Measurements from ENCODE around the gene TP53BP2.

The TP53BP2 gene

GRCh38 chr1:223853275-223853674 is 7.5 kb upstream of the TP53BP2 start:
- TF ChIP-seq MYC (IDR thresholded peaks at IDR 0.05; ENCODE audit: low read depth, low read length) = no peak
- TF ChIP-seq CTCF (IDR thresholded peaks at IDR 0.05; ENCODE audit: low read depth, low read length) = no peak
- no peak for TF ChIP-seq MAX (IDR thresholded peaks at IDR 0.05; ENCODE audit: low read depth, low read length)
- DNase-seq (ENCODE audit: low read depth) = no peak
- no peak overlapping the region for H3K4me3 ChIP-seq (ENCODE audit: low read depth, low read length)

- H3K4me3 ChIP-seq (ENCODE audit: low read depth, low read length) = no peak overlapping the region
- TF ChIP-seq MAX (IDR thresholded peaks at IDR 0.05; ENCODE audit: low read depth, low read length) = no peak
- TF ChIP-seq CTCF (IDR thresholded peaks at IDR 0.05; ENCODE audit: low read depth, low read length) = no peak
- no peak for TF ChIP-seq POLR2A (IDR thresholded peaks at IDR 0.05; ENCODE audit: extremely low read depth, insufficient read length)
- no peak for TF ChIP-seq MYC (IDR thresholded peaks at IDR 0.05; ENCODE audit: low read depth, low read length)
- no peak for DNase-seq (ENCODE audit: low read depth)
Measured at GRCh38 chr1:223852337-223852736, 6.6 kb upstream of the TP53BP2 start.

GRCh38 chr1:223849352-223850254 is 3.9 kb upstream of the TP53BP2 start:
- no peak overlapping the region for H3K4me3 ChIP-seq (ENCODE audit: low read depth, low read length)
- TF ChIP-seq CTCF (IDR thresholded peaks at IDR 0.05; ENCODE audit: low read depth, low read length) (no peak), MYC (IDR thresholded peaks at IDR 0.05; ENCODE audit: low read depth, low read length) (no peak), POLR2A (IDR thresholded peaks at IDR 0.05; ENCODE audit: extremely low read depth, insufficient read length) (no peak), MAX (IDR thresholded peaks at IDR 0.05; ENCODE audit: low read depth, low read length) (no peak)
- DNase-seq (ENCODE audit: low read depth) = no peak

GRCh38 chr1:223848536-223848935 is 2.8 kb upstream of the TP53BP2 start:
- TF ChIP-seq MYC (IDR thresholded peaks at IDR 0.05; ENCODE audit: low read depth, low read length) (no peak), CTCF (IDR thresholded peaks at IDR 0.05; ENCODE audit: low read depth, low read length) (no peak), MAX (IDR thresholded peaks at IDR 0.05; ENCODE audit: low read depth, low read length) (no peak), POLR2A (IDR thresholded peaks at IDR 0.05; ENCODE audit: extremely low read depth, insufficient read length) (no peak)

GRCh38 chr1:223847781-223848345 is 2.1 kb upstream of the TP53BP2 start:
- TF ChIP-seq CTCF (IDR thresholded peaks at IDR 0.05; ENCODE audit: low read depth, low read length) (no peak), POLR2A (IDR thresholded peaks at IDR 0.05; ENCODE audit: extremely low read depth, insufficient read length) (no peak), MAX (IDR thresholded peaks at IDR 0.05; ENCODE audit: low read depth, low read length) (no peak), MYC (IDR thresholded peaks at IDR 0.05; ENCODE audit: low read depth, low read length) (no peak)
- no peak overlapping the region for H3K4me3 ChIP-seq (ENCODE audit: low read depth, low read length)
- DNase-seq (ENCODE audit: low read depth) = no peak

More at GRCh38 chr1:223848536-223848935, 2.8 kb upstream of the TP53BP2 start:
- no peak for DNase-seq (ENCODE audit: low read depth)
- H3K4me3 ChIP-seq (ENCODE audit: low read depth, low read length) = no peak overlapping the region
